ENCODE results near the gene PRR20A.

- TF ChIP-seq CTCF (conservative IDR thresholded peaks at IDR 0.05 in 1 of 2, IDR thresholded peaks at IDR 0.05 in 1 of 2; ENCODE audit: extremely low read depth in 1 of 2, insufficient read depth in 1 of 2, low read depth in 1 of 2, low read length in 2 of 2) (no peak), EZH2 (IDR thresholded peaks at IDR 0.05; ENCODE audit: borderline replicate concordance, low read length) (no peak)
Measured at GRCh38 chr13:57137585-57137984, 3.1 kb upstream of the PRR20A start.

Data from mammary epithelial cell (primary cell).